GM18526 (cell line): Measurements from ENCODE around the gene CEP104.

Source experiments
- POLR2A ChIP-seq: IDR thresholded peaks from 3 replicates; pipeline ENCODE4 v1.6.1; 2011; ENCODE audit not compliant: insufficient read length; ENCODE audit errors: extremely low read depth

The CEP104 gene

DNA sequence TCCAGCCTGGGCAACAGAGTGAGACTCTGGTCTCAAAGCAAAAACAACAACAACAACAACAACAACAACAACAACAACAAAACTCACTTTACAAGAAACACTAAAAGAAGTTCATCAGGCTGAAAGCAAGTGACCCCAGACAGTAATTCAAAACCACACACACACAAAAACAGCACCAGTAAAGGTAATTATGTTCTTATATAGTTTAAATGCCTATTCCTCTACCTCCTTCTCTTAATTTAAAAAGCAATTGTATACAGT, 41.4 kb upstream of the CEP104 start:
- no peak for TF ChIP-seq POLR2A

DNA sequence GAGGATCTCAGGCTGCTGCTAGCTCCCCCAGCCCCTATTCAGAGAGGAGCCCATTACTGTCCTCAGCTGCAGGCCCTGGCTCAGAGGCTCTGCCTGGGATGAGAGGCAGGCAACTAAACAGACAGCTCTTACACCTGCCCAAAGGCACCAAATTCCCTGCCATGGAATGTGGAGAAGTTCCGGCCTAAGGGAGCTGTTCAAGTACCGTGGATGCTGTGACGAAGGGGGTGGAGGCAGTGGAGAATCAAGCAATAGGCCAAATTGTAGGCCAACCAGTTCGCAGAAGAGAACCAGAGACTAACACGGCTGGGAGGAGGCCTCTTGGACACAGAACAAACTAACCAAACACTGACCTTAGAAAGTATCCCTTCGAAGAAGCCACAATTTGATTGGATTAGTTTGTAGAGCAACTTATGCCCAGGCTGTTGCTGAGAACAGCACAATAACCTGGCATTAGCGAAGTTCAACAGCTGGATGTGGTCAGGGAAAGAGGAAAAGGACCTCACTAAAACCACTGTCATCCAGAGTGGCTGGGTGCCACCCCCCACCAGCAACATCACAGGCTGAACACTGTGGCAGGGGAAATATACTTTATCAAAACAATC, 39.5 kb upstream of the CEP104 start:
- no peak for TF ChIP-seq POLR2A

DNA sequence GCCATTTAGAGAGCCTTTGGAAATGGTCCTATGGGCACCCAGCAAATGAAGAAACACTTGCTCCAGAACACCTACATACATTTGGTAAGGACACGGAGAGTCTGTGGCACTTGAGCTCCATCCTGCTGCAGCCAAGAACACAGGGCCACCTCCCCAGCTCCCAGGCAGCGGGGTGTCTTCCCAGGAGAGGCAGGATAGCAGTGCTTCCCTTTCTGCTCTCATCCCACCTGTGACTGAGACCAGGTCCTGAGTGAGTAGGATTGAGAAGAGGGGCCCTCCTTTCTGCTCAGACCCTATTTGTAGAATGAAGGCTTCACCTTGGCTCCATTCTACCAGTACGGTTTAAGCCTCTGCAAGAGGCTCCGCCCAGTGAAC, 38.9 kb upstream of the CEP104 start:
- no peak for TF ChIP-seq POLR2A

DNA sequence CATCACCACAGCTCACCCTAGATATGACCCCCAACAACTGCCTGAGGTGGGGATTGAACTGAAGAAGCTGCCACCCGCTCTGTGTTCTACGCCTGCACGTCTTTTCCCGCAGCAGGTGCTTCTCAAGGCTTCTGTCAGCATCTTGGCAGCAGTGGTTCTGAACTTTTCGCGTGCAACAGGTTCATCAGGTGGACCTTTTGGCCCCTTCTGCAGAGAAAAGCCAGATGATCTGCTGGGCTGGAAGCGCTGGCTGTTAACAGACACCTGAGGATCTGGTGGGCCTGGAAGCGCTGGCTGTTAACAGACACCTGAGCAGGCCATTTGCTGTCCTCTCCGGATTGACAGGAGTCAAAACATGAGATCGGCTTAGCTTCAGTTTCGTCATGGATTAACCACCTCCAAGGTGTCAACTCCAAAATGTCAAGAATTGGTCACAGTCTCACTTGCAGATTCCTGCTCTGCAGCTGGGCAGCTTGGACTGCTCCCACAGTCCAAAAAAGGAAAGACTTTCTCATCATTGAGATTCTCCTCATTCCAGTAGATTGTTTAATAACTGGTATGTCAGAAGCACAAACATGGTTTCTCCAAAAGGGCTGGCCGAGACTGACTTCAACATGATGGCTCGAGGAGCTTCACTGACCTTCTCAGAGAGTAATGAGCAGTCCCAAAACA, 38.4 kb upstream of the CEP104 start:
- TF ChIP-seq POLR2A = no peak

DNA sequence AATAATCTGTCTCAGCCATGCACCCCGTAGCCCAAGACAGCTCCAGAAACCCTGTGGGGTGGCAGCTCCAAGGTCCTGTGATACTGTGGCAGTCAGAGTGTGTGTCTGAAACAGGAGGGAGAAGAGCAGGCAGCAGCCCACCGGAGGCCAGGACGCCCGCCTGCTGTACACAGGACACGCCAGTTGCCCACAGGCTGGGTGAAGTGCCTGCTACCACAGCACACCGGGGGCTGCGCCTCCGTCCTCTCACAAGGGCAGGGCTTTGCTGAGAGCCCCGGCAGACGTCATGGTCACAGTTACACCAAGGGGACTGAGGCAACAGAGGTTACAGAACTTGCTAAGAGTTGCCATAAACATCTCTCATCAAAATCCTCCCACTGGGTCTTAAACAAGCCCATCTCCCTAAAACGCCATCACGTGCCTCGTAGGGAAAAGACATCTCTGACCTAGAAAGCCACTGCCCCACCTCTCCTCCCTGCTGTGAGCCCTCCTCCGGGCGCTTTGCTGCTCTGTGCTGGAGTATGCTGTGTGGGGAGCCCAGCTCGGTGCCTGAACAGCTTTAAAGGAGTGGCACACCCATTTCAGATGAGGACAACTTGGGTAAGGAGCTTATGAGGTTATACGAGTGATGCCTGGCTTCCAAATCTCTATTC, 37.7 kb upstream of the CEP104 start:
- no peak for TF ChIP-seq POLR2A

DNA sequence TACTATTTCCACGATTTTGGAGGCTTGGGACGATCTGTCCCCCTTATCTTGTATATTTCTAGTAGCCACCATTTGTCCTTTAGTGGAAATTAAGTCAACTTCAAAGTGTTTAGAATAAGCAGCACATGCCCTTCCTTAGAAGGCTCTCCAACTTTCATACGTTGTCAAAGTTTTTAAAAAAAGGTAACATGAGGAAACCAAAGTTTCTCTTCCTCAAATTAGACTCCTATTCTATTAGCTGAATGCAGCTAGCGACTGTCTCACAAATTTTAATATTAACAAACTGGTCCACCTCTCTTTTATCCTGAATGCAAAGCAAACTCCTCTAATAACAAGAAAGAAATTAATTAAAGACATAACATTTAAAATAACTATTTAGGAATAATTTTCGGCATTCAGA, 36.2 kb upstream of the CEP104 start:
- no peak for TF ChIP-seq POLR2A

DNA sequence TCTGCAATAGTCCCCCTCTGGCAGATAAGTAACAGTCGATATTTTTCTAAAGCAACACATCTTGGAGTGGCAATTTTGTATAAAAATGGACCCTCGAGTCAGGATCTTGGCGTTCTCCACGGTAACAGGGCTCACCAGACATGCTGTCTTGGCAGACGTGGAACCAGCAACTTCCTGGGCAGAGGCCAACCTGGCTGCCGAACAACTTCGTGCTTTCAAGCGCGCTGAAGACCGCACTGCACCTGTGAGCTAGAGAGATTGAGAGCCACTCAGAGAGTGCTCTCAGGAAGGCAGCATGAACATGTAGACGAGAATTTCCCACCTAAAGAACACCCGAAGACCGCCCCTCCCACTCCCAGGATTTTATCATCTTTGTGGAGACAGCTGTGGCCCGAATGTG, 35.7 kb upstream of the CEP104 start:
- no peak for TF ChIP-seq POLR2A

DNA sequence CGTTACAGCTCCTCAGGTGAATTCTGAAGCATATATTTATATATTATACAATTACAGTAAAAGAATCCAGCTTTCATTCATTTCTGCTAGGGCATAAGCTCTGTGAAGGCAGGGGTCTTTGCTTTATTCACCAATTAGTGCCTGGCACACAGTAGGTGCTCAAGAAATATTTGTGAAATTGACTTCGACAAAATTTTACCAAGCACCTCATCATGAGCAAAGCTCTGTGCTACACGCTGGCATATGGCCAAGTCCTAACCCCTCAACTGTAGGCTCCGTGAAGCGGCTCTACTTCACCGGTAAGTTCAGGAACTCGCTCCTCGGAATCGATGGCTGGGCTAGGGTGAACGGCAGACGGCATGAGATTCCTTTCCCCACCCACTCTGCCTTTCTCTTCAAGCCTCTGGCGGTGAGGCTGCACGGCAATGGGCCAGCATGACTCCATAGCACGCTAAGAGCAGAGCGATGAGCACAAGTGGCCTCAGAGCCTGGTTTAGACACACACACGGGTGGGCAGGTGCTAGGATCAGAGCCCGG, 34.4 kb upstream of the CEP104 start:
- TF ChIP-seq POLR2A = no peak

DNA sequence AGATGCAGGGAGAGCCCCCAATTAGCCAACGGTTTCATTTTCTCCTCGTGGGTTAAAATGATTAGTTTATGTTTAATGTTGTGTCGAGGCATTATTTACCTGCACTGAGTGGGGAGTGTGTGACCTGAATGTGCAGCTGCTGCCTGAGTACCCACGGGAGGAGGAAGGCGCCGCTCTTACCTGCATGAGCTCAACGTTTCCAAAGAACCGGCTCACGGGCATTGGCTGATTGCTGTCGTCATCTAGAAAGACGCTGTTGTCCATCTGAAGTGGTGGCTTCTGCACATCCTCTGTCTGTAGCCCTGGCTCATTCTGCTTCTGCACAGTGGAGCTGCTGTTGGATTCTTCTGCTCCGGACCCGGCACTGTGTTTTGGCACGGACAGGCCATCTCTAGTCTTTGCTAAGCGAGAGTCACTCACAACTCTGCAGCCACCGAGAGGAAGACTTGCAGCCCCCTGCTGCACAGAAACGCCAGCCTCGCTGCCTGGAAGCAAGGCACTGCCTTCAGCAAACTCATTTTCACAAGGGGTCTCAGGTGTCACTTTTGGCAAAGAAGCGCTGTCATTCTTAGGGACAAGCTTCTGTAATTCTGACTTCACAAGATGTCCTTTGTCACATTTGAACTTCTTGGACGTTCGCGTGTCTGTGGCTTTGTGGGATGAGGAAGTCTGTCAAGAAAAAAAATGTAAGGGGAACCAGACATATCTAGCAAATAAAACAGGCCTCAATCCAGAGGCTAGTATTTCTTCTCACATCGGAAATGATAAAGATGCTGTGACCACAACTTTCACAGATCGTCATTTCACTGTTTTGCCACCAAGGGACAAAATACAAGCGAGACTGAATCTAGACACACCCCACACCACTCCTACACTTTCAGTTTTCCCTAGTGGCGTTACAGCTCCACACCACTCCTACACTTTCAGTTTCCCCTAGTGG, 33.6 kb upstream of the CEP104 start:
- TF ChIP-seq POLR2A = no peak

DNA sequence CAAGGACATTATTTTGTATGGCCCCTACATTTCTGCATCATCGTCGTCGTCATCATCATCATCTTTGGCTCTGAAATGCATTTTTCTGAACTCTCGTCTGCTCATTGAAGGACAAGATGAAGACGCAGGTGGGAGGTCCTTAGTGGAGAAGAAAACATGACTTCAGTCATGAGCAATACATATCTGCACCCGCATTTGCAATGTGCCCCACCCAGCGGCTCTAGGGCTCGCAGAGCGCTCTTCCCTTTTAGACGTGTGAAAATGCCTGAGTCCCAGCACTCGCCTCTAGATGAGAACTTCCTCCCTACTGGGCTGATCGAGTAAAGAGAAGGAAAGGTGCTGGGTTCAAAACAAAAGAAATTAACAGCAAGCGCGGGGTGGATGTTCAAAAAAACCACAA, 32.9 kb upstream of the CEP104 start:
- TF ChIP-seq POLR2A = no peak

DNA sequence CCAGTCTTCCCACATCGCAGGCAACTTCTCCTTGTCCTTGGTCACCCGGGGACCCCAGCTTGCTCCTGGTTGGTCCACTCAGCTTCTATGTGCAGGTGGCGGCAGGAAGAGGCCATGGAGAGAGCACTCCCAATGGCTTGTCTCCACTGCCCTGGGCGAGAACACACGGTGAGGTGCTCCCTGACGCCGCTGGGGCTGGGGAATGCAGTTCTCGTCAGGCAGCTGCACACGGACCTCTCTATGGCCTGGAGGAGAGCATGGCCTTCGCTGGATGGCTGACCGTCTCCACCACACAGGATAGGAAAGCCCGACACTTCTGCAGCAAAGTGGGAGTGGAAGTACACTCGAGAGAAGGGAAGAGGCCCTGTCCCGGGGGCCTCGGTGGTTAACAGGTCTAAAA, 31.3 kb upstream of the CEP104 start:
- TF ChIP-seq POLR2A = no peak

DNA sequence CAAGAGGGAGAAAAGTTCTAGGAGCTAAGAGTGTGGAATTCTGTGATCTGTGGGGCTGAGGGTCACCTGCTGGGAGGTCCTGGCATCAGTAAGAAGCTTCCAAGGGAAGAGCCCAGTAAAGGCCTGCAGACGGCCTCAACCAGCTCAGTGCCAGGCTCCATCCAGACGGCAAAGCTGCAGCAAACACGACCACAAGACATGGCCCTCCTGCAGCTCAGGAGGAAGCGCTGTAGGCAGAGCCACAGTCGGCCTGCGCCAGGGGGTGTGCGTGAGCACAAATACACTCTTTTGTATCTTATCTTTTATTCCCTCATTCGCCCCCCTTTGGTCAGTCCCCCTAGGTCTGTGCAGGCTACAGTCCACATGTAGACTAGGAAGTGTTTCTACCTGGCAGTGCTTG, 29.7 kb upstream of the CEP104 start:
- no peak for TF ChIP-seq POLR2A

DNA sequence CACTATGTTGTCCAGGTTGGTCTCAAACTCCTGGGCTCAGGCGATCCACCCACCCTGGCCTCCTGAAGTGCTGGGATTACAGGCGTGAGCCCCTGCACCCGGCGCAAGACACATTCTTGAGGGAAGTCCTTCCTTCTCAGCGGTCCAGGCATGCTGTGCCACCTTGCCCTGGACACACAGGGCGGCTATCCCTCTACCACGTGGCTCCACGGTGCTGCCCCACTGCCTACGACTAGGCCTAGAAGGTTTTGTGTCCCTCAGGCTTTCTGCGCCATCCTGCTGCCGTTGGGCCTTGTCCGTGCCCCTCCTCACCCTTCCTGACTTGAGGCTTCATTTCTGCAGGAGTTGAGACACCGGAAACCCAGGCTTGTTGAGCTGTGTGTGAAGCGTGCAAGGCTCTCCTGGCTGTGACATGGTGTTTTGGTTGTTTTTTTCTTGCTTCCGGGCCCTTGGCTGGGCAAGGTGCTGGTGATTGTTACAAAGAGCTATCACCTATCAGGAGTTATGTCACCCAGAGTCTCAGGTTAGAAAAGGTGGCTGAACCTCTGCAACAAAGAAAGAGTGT, 29.2 kb upstream of the CEP104 start:
- no peak for TF ChIP-seq POLR2A

DNA sequence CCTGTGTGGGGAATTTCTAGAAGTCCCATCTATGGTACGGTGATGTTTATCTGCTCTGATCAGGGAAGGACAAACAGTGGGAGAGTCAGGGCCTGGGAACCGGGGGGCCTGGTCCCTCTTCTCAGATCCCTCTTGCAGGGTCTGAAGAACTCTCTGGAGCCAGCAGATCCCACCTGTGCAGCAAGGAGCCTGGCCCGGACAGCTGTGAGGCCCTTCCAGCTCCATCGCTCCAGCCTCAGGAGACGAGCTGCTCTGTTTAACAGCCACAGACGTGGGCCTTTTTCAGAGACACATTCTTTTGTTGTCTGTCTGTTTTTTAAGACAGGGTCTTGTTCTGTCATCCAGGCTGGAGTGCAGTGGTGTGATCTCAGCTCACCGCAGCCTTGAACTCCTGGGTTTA, 28.6 kb upstream of the CEP104 start:
- no peak for TF ChIP-seq POLR2A

DNA sequence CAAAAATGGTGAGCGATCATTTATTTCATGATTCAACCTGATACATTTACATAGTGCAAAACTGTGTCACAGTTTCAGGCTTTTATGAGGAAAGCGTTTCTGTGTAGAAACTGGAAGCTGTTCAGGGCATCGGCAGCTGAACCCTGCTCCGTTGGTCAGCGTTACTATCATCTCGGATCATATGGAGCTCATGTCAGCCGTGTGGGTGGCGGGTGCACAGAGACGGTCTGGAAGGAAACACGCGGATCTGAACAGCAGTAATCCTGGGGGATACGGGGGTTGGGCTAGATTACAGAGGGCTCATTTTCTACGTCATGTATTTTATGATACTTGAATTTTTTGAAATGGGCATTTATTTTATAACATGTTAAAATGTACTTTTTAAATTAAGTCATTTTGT, 28.0 kb upstream of the CEP104 start:
- no peak for TF ChIP-seq POLR2A

DNA sequence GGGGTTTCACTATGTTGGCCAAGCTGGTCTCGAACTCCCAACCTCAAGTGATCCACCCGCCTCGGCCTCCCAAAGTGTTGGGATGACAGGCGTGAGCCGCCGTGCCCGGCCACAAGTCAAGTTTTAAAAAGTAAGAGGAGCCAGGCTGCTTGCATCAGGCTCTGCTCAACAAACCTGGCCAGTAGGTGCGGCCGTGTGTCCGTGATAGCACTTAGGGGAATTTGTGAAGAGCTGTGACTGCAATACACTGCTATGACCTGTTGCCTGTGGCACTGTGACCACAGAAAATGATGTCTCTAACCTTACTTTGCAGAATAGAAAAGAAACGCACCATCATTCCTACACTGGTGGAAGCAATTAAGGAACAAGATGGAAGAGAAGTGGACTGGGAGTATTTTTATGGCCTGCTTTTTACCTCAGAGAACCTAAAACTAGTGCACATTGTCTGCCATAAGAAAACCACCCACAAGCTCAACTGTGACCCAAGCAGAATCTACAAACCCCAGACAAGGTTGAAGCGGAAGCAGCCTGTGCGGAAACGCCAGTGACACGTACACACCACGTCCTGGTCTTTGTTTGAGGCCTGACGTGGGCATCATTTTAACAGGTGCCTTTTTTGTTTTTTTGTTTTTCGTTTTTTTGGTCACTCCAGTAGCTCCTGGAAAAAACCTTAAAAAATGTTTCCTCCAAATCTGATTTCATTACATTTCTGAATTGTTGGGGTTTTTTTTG, 26.3 kb upstream of the CEP104 start:
- TF ChIP-seq POLR2A = no peak

DNA sequence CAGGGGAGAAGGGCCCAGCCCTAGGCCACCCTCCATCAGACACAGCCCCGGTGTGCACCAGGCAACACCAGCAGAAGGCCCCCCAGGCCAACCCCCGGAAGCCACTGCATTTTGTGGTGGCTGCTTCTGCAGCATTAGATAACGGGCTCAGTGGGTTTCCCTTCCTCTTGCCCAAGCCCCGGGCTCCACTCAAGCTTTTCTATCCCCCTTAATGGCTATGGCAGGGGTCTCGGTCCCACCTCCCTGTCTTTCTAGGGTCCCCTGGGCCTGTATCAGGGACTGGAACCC, 24.1 kb upstream of the CEP104 start:
- no peak for TF ChIP-seq POLR2A
